Measurements from ENCODE around the gene SLC31A1.

The SLC31A1 gene

DNA sequence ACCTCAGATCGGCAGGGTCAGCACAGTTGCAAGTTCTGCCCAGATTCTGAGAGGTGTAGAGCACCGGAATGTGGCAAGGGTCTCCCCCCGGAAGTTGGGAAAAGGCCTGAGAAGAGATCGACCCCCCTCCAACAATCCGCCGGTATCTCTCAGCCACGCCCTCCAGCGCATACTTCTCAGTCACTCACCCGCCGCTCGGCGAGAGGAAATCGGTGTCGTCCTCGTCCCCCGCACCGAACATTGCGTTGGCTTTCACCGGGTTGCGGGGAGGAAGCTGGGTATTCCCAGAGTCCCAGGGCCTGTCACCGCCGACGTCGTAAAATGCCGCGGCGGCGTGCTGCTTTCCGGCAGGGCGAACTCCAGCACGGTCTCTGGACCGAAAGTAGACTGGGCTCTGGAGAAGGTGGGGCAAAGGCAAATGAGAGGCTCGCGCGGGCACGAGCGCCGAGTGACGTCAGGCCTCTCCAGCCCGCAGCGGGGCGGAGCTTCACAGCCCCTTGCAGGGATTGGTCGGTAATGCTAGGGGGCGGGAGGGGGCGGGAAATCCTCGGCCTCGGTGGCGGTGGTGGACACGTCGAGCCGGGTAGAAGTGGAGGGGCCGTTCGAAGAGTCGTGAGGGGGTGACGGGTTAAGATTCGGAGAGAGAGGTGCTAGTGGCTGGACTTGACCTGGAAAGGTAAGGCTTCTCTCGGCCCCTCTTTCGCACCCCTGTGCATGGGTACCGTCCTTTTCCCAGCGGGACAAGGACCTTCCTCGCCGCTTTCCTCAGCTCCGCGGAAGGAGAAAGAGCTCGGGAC lies at the start of gene SLC31A1, which contains the start of gene FKBP15:
Gene SLC31A1, plus strand, starts transcription at position 542 of the 797 bp plus-strand sequence. CDS start 34,605 bp downstream, outside the sequence.
Gene FKBP15, minus strand, starts transcription at position 275 of the 797 bp plus-strand sequence. Its CDS starts 34 bp downstream, at position 241.
- peak; percentile 93 for DNase-seq (ENCODE audit: low read depth in 2 of 2, low spot score in 1 of 2)

DNA sequence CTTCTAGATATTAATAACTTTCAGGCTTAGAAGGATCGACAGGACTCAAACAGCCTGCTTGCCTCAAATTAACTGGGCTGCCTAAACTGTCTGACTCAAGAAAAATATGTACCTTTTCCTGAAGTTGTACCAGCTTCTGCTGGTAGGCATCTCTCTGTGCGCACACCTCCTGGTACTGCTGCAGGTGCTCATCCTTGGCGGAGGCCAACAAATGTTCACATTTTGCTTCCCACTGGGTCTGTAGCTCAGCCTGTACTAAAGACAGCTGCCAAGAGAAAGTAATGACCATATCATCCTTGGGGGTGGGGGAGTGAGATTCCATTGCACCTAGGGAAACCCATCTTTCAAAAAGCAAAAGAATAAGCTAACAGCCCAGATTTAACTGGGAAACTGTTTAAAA lies 48.0 kb upstream of the SLC31A1 start:
- no peak for DNase-seq (ENCODE audit: low read depth in 2 of 2, low spot score in 1 of 2)

DNA sequence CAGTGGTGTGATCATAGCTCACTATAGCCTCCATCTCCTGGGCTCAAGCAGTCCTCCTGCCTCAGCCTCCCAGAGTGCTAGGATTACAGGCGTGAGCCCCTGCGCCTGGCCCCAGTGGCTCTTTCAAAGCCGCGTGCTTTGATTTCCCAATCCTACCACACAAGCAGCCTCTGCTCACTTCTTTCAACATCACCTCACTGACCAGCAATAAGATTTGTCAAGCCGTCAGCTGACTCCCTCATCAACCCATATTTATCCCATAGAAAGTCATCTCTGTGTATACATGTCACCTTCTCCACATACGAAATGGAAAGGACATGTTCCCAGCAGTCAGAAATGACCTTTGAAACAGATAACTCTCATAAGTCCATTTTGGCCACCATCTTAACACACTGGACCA lies 44.5 kb upstream of the SLC31A1 start:
- DNase-seq (ENCODE audit: low read depth in 2 of 2, low spot score in 1 of 2), result no peak

DNA sequence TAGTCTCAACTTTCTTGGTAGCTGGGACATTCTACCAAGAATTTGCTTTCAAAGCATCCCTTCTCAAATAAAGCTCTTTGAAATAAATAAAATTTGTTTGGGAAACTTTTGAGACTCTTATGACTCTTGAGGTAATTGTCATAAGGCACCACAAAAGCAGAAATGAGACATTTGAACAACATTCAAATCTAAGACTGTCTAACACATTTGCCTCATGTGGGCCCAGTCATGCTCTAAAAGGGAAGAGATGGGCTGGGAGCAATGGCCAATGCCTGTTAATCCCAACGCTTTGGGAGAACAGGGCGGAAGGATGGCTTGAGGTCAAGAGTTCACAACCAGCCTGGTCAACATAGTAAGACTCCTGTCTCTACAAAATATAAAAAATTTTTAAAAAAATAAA lies 44.1 kb upstream of the SLC31A1 start:
- no peak for DNase-seq (ENCODE audit: low read depth in 2 of 2, low spot score in 1 of 2)

DNA sequence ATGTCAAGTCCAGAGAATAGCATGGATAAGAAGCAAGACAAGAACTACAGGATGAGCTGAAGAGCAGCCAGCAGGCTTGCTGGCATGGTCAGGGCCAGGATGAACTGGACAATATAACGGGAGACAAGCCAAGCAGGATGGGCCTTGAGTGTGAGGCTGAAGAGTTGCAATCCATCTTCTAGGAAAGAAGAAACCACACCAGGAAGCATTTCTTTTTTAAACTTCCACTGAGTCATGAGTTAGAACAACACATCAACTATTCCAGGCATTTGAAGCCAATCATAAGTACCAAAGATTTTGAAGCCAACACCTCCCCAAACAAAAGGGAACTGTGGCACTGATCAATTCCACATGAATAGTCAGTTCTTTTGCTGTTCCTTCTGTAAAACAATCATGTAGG lies 43.3 kb upstream of the SLC31A1 start:
- no peak for DNase-seq (ENCODE audit: low read depth in 2 of 2, low spot score in 1 of 2)

DNA sequence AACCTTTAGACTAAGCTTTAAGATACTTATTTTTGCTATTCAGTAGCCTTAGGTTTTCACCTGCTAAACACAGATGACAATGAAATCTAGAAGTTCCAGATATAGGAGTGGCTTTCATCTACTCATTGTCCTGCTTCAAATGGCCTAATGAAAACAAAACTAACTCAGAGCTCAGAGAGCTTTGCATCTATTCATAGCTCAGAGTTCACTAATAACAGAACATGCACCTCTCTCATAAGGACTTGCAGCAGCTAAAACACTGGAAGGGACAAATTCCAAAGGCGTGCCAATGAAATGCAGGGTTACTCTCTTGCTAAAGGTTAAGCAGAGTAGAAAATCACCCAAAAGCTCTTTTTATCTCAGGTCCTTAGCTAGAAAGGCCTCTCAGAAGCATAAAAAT lies 41.5 kb upstream of the SLC31A1 start:
- DNase-seq (ENCODE audit: low read depth in 2 of 2, low spot score in 1 of 2), result no peak

DNA sequence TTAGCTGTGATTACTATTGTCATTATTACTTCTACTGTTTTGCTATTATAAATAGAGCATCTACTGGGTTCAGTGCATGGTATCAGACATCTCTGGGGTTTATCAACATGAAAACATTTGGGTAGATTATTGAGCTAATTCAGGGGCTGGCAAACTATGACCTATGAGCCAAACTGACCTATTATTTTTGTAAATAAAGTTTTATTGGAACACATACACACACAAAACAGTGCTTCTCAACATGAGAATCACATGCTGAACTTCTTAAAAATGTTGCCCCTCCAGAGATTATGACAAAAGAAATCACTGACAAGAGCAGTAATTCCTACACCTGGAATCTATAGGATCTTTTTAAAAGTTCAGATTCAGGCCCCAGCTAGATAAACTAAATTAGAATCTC lies 40.2 kb upstream of the SLC31A1 start:
- no peak for DNase-seq (ENCODE audit: low read depth in 2 of 2, low spot score in 1 of 2)

DNA sequence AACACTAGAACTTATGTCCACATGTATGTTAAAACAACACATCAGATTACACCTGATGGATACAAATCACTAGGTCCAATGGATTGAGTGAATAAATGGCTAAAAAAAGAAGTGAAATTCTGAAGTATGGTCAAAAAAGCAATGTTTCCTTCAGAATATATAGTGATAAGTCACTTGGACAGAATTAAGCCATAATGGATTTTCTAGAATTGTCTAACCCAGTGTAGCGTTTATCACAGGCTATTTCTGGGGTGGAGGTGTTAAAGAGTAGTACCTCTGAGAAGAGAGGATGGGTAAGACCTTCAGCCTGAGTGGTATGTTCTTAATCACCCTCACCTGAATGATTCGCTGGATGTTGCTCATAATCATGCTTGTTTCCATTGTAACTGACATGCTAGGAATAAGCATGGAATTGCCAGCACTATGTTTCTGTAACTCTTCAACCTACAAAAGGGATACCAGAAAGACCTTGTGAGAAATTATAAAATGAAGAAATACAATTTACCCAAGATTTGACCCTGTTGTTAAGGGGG lies 37.3 kb upstream of the SLC31A1 start:
- DNase-seq (ENCODE audit: low read depth in 2 of 2, low spot score in 1 of 2), result no peak

DNA sequence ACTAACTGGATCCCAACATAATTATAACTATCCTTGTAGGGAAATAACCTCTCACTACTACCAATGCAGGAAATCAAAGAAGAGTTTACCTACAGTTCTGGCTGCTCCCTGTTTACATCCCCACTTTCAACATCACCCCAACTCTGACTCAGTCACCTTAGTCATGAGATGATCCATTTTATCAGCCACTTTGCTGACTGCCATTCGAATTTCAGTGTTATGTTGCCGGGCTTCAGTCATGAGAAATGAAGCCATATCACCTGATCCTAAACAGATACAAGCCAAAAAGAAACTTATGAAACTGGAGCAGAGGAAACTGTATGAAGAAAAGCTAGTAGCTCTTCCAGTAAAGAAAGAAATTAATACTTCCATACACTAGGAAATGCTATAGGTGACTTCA lies 36.8 kb upstream of the SLC31A1 start:
- DNase-seq (ENCODE audit: low read depth in 2 of 2, low spot score in 1 of 2), result no peak

DNA sequence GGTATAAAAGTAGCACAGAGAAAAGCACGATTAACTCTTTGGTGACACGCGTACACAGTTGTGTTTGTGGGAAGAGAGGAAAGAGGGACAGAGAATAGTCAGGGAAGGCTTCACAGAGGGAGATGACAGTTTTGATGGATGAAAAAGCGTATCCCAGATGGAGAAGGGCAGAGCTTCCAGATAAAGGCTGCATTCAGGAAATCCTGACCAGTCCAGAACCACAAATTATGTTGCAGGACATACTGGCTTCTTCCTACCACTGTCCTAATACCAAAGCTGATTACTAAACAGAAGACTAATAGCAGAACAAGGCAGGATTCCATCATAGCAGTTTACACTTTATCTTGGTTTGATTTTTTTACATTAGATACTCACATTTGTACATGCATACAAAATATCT lies 36.1 kb upstream of the SLC31A1 start:
- DNase-seq (ENCODE audit: low read depth in 2 of 2, low spot score in 1 of 2), result no peak

DNA sequence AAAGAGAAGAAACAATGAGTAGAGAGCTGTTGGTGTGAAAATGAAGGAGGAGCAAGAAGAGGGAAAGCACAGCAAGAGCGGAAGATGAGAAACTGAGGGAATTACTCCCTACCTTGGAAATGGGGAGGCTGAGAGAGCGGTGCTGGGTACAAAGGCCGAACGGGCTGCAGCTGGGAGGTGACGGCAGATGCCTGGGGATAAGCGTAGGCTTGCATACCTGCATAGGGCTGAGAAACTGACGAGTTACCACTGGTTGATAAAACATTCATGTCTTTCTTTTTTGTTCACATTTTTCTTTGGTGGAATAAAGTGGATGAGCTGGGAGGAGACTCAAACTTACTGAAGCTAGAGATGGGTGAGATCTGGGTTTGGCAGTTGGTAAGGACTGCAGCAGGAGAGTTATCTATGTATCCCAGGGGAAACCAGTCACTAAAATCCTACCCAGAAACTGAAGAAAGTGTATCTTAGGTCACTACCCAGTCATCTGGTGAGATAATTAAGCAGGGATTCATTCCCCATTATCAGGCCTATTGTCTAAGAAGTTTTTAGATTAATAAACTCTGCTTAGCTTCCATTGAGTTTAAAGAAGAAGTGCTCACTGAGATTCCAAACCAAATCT lies 35.1 kb upstream of the SLC31A1 start:
- DNase-seq (ENCODE audit: low read depth in 2 of 2, low spot score in 1 of 2), result no peak

DNA sequence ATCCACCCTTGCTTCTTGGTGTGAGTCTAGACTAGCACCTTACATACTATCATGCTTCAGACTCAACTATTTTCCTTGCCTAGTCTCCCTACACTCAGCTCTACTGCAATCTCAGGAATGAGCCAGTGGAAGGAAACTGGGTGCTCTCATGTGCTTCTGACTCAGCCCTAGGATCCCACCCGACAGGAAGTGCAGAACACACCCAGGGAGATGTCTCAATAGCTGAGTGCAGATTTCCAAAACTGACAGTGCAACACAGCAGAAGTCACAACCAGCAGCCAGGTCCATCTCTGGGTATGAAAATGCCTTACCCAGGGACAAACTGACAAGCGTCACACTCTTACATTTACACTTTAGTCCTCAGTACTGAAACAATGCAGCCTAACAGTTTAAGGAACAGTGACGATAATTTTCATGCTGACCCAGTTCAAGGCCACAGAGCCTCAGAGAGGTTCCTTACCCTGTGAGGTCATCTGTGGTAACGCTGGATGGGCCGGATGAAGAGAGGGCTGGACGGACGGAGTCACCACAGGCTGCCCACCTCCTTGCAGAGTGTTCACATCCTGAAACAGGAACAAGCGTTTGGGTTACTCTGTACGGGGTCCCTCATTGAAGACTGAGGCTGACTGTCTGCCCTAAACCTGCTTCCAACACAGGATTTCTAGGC lies 33.3 kb upstream of the SLC31A1 start:
- no peak for DNase-seq (ENCODE audit: low read depth in 2 of 2, low spot score in 1 of 2)

DNA sequence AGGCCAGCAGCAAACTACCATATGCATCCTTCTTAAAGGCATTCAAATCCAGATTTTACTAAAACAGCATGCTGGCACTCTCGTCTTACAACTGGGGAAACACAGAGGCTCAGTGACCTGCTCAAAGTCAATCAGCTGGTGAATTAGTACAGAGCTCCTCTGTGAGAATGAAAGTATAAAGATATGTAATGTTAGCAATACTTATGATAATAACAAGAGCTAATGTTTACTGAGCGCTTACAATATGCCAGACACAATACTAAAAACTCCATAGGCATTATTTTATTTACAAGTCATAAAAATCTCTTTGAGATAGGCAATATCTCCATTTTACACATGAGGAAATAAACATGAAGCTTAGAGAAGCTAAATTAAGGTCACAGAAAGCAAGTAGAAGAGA lies 28.9 kb upstream of the SLC31A1 start:
- DNase-seq (ENCODE audit: low read depth in 2 of 2, low spot score in 1 of 2), result no peak

DNA sequence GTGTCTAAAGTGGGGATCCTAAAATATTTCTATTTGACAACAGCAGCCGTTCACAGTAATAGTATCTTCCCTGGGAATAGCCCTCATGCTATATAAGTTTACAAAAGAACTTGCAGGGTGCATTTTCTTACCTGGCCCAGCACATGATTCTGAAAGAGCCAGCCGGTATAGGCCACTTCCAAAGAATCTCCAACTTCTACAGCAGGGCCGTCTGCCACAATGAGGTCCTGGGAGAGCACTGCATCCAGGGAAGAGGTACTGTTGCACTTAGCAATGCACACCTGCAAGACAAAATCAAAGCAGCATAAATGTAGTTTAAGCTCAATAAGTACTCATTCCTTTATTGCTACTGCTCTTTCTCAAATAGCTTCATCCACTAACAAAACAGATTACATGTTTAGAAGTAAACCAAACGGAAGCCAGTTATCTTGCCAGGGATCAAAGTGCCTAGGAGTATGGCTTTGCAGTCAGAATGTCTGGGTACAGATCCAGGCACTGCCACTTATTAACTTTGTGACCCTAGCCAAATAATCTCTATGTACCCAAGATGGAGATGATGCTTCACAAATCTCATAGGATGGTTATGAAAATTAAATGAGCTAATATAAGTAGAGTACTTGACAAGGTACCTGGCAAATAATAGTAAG lies 21.5 kb upstream of the SLC31A1 start:
- DNase-seq (ENCODE audit: low read depth in 2 of 2, low spot score in 1 of 2), result no peak

DNA sequence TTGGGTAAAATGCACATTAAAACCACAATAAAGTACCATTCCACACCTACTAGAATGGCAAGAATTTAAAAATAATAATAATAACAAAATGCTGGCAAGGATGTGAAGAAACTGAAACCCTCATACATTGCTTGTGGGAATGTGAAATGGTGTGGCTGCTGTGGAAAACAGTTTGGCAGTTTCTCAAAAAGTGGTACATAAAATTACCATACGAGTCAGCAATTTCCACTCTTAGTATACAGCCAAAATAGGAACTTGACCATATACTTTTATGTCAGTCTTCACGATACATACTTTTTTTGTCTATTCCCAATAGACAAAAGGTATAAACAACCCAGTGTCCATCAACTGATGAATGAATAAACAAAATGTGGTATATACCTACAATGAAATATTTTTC lies 15.9 kb upstream of the SLC31A1 start:
- no peak for DNase-seq (ENCODE audit: low read depth in 2 of 2, low spot score in 1 of 2)

DNA sequence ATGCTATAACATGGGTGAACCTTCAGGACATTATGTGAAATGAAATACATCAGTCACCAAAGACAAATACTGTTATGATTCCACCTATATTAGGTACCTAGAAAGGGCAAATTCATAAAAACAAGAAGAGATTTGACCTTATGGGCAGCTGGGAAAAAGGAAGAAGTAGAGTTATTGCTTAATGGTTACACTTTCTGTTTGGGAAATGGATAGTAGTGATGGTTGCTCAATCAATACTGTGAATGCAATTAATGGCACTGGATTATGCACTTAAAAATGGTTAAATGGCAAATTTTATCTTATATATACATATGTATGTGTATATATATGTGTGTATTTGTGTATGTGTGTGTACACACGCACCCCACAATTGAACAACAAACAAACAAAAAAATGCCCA lies 15.5 kb upstream of the SLC31A1 start:
- no peak for DNase-seq (ENCODE audit: low read depth in 2 of 2, low spot score in 1 of 2)

DNA sequence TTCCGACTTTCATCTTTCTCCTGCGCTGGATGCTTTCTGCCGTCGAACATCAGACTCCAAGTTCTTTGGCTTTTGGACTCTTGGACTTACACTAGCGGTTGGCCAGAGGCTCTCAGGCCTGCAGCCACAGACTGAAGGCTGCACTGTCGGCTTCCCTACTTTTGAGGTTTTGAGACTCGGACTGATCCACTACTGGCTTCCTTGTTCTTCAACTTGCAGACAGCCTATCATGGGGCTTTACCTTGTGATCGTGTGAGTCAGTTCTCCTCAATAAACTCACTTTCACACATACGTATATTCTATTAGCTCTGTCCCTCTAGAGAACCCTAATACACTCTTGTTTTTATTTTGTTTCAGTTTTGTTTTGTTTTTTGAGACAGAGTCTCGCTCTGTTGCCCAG lies 10.5 kb upstream of the SLC31A1 start:
- no peak for DNase-seq (ENCODE audit: low read depth in 2 of 2, low spot score in 1 of 2)

DNA sequence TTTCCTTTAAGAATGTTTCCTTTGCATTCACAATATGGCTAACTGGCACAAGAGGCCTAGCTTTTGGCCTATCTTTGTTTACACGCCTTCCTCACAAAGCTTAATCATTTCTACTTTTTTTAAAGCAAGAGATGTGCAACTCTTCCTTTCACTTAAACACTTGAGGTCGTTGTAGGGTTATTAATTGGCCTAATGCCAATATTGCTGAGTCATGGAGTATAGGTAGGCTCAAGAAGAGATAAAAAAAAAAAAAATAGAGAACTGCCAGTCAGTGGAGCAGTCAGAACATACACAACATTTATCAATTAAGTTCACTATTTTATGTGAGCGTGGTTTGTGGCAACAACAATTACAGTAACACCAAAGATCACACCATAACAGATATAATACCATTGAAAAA lies 6.2 kb upstream of the SLC31A1 start:
- no peak for DNase-seq (ENCODE audit: low read depth in 2 of 2, low spot score in 1 of 2)

DNA sequence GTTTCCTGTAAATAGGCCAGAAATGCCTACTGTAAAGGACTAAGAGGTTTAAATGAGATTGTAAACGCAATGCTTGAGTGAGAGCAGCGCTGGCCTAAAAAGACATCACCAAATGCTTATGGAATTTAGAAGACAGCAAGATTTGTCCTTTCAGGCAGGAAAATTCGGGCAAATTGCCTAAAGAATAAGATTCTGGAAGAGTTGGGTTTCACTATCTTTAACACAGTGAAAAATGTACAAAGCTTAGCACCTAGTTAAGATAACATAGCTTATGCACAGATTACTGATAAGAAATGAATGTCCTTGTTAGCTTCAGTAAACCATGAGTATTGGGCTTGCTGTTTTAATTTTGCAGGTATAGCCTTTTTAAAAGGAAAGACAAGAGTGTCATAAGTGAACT lies 4.9 kb upstream of the SLC31A1 start:
- no peak for DNase-seq (ENCODE audit: low read depth in 2 of 2, low spot score in 1 of 2)

DNA sequence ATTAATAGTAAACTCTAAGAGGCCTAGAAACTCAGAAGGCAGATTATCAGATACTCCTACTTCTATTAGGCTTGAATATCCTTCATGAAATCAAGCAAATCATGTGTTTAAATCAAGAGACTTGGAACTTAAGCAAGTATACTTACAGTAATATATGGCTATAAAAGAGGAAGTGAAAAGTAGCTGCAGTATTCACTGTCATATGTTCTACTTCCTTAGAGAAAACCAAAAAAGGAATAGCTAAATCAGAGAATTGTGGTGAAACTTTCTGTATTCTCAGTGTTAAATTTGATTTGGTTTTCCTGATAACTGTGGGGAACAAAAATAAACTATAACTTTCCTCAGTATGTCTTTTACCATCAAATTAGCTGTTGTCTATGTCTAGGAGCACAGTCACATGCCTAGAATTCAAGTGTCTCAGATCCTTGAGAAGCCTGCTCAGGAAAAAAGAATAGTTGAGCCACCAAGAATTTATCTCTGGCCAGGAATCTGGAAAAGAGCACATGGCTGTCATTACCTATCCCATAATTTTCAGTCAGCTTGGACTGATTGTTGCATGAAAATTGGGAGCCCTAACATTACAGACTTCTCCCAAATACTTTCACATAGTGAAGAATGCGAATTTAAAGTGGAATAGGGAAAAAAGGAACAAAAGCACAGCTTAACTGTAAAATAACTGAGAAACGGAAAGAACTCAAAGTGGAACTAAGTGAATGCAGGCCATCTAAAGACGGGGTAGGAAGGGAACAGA lies 2.0 kb upstream of the SLC31A1 start:
- no peak for DNase-seq (ENCODE audit: low read depth in 2 of 2, low spot score in 1 of 2)

DNA sequence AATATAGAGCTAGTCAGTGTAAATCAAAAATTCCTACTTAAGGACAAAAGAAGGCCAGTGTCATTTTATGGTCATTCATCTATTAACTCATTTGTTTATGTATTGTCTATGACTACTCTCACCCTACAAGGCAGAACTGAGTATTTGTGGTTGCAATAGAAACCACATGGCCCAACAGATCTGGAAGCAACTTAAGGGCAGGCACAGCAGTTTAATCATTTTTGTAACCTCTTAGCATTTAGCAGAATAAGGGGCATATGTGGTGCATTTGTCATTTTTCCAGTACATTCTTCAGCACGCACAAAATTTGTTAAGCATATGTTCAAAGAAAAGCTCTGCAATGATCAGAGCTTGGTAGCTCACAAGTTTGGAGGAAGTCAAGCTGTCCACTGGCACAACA lies 1.4 kb upstream of the SLC31A1 start:
- no peak for DNase-seq (ENCODE audit: low read depth in 2 of 2, low spot score in 1 of 2)

Data from stimulated activated CD8-positive, alpha-beta memory T cell treated with anti-CD3 and anti-CD28 coated beads, Interleukin-4, amount 100 ng/mL, for 4 hours (primary cell).